UCSD-AML1 (cell line): Measurements from ENCODE around the gene SLX4IP.
A peak's percentile ranks its signal among the peaks of the same experiment; 100 is the strongest.

ENCODE experiments used
- DNase-seq: peaks from one replicate; lab custom pipeline; 2025; ENCODE audit not compliant: unreplicated experiment; lab: John Stamatoyannopoulos, UW

SLX4IP gene

DNA sequence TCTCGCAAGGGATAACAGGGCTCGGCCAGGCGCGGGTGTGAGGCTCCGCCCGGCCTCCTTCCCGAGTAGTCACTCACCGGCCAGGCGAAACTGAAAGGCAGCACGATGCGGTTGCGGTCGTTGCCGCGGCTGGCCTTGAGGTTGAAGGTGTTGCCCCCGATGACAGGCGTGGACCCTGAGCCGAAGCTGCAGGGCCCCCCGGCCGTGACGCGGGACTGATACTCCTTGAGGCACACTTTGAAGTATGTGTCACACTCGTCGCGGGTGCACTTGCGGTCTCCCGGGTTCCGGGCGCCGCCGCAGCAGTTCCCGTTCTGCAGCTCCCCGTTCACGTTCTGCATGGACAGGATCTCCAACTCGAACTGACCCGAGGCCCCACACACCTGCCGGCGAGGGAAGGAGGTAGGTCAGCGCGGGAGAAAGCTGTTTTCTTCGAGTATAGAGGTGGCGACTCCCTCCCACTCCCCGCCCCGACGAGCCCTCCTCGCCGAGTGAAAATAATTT, 237.6 kb downstream of the SLX4IP start:
- DNase-seq = peak; percentile 59

DNA sequence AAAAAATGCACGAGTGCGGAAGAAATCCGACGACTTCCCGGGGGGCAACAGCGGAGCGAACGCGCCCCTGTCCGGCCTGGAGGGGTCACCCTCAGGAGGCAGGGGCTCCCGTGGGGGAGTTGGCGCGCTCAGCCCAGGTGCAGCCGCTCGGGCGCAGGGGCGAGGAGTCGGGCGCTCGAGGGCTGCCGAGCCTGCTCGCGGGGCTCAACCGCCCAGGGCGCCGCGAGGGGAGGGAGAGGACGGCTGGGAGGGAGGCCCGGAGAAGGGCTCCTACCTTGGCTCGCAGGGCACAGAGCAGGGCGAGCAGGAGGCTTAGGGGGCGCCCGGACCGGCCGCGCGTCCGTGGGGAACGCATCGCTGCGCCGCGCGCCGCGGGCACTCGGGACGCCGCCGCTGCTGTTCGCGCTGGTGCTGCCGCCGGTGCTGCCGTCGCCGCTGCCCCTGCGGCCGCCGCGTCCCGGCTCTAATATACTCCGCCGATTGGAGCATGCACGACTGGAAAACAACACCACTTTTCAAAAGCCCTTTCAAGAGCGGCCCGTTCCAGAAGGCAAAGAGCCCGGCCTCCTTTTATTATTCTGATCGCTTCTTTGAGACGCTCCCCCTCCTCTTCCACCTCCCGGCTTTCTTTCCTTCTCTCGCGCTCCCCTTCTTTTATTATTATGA, 238.2 kb downstream of the SLX4IP start:
- DNase-seq = peak; percentile 54

DNA sequence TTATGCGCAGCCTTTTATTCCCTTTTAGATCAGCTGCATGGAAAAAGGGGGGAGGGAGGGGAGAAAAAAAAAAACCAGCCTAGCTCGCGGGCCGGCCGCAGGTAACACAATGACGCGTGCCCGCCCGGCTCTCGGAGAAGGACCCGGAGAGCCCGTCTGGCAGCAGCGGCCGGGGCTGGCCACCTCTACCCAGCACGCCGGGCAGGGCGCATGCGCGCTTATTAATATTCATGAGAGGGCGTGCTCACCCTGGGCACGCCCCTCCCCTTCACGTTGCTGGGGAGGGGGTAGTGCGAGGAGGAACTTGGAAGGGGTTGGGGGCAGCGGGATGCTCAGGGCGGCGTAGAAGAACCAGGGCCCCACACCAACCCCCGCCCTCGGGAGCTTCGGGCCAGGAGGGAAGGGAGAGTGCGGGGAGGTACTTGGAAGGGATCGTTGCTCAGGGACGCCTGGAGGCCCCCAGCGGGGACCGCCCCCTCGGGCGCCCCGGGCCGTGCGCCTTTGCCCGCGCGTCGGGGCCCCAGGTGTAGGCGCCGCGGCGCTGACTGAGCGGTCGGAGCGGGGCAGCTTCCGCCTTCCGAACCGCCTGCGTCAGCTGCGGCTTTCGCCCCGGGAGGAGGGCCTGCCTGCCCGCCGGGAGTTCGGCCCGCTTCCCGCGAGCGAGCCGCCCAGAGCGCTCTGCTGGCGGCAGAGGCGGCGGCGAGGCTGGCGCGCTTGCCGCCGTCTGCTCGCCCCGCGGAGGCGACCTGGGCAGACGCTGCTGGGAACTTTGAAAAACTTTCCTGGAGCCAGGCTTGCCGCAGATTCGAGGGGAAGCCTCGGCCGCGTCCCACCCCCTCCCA, 239.0 kb downstream of the SLX4IP start, which contains the start of gene JAG1:
Gene JAG1, minus strand, starts transcription at position 158 of the 842 bp plus-strand sequence. CDS start 469 bp downstream, outside the sequence.
- peak; percentile 91 for DNase-seq

DNA sequence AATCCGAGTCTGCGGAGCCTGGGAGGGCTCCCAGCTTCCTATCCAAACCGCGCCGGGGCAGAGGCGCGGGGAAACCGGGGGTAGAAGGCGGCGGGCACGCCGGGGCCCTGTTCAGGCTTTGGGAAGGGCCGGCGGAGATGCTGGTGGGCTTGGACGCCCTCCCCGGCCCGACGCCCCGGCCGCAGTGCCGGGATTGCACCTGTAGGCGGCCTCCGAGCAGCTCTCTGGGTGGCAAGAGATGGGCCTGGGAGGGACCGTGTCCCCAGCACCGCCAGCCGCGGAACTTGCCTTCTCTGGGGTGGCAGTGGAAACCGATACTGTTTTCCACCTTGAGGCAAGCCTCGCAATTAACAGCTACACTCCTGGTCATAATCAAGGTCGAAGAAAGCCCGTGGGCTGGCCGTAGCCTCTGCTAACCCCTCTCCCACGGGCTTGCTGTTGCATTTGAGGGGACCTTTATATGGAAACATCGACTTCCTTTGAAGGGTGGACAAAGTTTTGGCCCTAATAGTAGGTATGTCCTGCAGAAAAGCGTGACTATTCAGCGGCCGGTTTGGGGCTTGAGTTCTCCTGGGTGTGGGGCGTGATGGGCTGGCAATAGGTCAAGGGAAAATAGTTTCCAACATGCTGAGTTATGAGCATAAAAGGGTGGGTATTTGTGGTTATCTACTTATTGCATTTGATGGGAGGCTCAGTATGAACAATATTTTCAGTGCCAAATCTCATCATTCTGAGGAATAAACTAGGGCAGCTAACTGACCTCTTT, 239.8 kb downstream of the SLX4IP start:
- DNase-seq = peak; percentile 76

DNA sequence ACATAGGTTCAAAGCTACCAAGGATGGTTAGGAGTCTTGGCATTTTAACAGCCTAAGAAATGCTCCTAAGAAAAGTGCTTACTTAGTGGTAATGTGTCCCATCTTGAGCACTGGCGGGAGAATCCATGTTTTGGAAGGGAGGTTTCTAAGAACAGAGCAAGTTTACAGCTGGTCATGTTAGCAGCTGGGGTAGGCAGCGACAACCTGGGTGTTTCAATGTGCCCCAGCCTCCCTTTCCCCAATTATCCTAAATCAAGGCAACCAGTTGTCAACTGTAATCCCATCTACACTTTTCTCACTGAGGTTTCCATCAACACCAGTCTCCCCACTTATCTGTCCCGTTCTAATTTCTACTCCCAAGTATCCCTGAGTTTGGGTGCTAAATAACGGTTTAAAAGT, 240.3 kb downstream of the SLX4IP start:
- no peak for DNase-seq

- DNase-seq = no peak
These were observed 241.4 kb downstream of the SLX4IP start for GRCh38 chr20:10676518-10676917.
